ENCODE data around the gene PITPNM3.

The PITPNM3 gene

DNA sequence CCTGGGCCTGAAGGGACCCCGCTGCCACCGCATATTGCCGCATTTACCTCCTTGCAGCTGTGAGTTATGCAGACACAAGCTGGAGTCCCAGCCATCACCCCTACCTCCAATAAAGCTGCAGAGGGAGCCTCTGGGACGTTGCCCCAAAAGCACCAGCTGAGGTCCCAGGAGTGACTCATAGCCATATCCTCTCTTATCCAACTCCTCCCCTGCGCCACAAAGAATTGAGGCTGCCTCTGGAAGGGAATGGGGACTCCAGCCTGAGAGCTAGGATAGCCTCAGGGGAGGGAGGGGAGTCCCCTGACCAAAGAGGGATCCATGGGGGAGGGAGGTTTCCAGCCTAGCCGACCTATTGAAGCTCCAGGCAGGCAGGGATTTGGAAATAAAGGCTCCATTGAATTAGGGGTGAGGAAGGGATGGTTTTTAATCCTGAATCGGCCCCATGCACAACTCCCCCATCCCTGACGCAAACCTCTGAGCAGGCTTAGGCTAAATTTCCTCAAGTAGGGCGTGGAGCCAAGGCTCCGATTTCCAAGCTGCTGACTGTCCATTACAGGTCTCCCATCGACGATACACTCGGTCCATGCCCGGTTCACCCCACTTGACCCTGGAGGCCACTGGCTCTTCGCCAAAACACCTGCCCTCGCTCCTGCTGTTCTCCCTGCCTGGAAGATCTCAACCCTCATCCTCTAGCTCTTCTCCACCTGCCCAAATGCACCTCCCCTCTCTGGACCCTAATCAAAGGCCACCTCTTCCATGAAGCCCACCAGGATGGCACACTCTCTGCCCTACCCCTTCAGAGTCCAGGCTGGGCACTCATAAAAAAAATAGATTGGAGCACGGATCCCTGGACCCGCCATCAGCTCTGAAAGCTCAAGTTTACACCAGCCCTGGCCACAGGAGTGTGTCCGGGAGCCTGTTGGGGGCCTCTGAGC, 84.6 kb downstream of the PITPNM3 start:
- DNase-seq (ENCODE audit: low read depth in 1 of 2, low spot score in 1 of 2), result no peak

GRCh38 chr17:6470751-6471521, 85.4 kb downstream of the PITPNM3 start:
- no peak for DNase-seq (ENCODE audit: low read depth in 1 of 2, low spot score in 1 of 2)
- in situ Hi-C loops (cut with HindIII; ENCODE audit: low pct_unique_long_range_greater_than_20kb, low sequenced_read_pairs), result no loop called here
- TF ChIP-seq JUND (IDR thresholded peaks at IDR 0.05; ENCODE audit: low read depth), result no peak

More for the DNA sequence above, 84.6 kb downstream of the PITPNM3 start:
- no peak for TF ChIP-seq JUND (IDR thresholded peaks at IDR 0.05; ENCODE audit: low read depth)
- in situ Hi-C loops (cut with HindIII; ENCODE audit: low pct_unique_long_range_greater_than_20kb, low sequenced_read_pairs), result no loop called here

GRCh38 chr17:6470146-6470718, 86.1 kb downstream of the PITPNM3 start:
- in situ Hi-C loops (cut with HindIII; ENCODE audit: low pct_unique_long_range_greater_than_20kb, low sequenced_read_pairs), result no loop called here
- no peak for DNase-seq (ENCODE audit: low read depth in 1 of 2, low spot score in 1 of 2)
- TF ChIP-seq JUND (IDR thresholded peaks at IDR 0.05; ENCODE audit: low read depth), result no peak

DNA sequence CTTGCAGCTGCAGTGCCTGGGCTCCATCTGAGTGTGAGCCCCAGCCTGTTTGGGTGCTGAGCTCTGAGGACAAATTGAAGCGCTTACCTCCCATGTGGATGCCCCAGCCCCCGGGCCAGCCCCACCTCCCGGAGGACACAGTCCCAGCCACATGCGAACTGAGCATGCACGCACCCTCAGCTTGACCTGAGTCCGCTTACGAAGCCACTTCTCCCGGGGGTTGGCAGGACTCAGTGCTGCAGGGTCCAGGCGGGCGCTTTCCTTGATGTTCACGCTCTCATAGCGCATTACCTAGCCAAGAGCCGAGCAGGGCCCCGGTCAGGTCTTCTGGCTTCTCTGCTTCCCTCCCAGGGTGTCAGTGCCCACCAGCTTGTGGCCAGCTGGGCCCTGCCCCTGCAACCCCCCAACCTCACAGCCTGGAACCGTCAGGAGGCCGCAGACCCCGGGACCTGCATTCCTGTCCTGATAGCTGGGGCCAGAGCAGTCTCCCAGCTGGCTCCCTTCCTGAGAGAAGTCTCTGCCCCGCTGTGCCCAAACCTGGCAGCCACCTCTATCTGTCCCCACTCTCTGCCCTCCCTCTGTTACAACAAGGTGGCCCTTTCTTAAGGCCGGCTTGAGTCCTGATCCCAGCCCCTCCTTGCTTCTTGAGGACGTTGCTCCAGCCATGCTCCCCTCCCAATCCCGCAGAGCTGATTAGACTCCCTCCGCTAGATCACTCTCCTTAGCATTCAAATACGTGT, 88.1 kb downstream of the PITPNM3 start:
- in situ Hi-C loops (cut with HindIII; ENCODE audit: low pct_unique_long_range_greater_than_20kb, low sequenced_read_pairs), result no loop called here
- no peak for TF ChIP-seq JUND (IDR thresholded peaks at IDR 0.05; ENCODE audit: low read depth)
- no peak for DNase-seq (ENCODE audit: low read depth in 1 of 2, low spot score in 1 of 2)

- in situ Hi-C loops (cut with HindIII; ENCODE audit: low pct_unique_long_range_greater_than_20kb, low sequenced_read_pairs), result no loop called here
- no peak for TF ChIP-seq JUND (IDR thresholded peaks at IDR 0.05; ENCODE audit: low read depth)
- DNase-seq (ENCODE audit: low read depth in 1 of 2, low spot score in 1 of 2), result no peak
Measured at GRCh38 chr17:6467567-6467966, 88.8 kb downstream of the PITPNM3 start.

DNA sequence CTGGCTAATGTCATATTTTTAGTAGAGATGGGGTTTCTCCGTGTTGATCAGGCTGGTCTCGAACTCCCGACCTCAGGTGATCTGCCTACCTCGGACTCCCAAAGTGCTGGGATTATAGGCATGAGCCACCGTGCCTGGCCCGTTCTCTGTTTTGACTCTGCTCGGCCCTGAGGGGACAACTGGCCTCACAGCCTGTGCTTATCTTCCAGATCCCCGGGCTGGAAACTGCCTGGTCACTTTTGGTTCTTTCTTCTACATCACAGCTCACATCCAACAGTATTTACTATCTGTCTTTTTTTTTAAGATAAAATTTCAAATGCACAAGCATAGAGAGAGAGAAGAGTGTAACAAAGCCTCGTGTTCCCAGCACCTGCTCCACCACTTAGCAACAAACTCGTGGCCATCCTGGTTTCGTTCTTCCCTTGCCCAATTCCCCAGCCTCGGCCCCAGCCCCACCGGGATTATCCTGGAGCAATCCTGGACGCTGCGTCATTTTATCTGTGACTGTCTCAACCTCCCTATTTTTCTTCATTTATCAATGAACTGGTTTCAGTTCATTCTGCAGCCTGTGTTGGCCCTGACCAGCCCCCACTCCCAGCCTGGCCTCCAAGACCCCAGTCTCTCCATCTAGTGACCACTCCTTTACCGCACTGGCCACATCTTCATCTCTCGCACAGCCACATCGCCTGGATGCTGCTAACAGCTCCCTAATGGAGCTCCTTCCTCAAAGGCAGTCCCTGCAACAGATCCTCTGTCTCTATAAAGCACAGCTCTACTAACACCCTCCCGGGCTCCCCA, 91.0 kb downstream of the PITPNM3 start:
- TF ChIP-seq JUND (IDR thresholded peaks at IDR 0.05; ENCODE audit: low read depth), result no peak
- no peak for DNase-seq (ENCODE audit: low read depth in 1 of 2, low spot score in 1 of 2)
- in situ Hi-C loops (cut with HindIII; ENCODE audit: low pct_unique_long_range_greater_than_20kb, low sequenced_read_pairs), result no loop called here

- DNase-seq (ENCODE audit: low read depth in 1 of 2, low spot score in 1 of 2), result no peak
- in situ Hi-C loops (cut with HindIII; ENCODE audit: low pct_unique_long_range_greater_than_20kb, low sequenced_read_pairs), result no loop called here
- TF ChIP-seq JUND (IDR thresholded peaks at IDR 0.05; ENCODE audit: low read depth), result no peak
Measured at GRCh38 chr17:6464446-6465041, 91.8 kb downstream of the PITPNM3 start.

GRCh38 chr17:6463616-6464445, 92.5 kb downstream of the PITPNM3 start:
- DNase-seq (ENCODE audit: low read depth in 1 of 2, low spot score in 1 of 2), result no peak
- in situ Hi-C loops (cut with HindIII; ENCODE audit: low pct_unique_long_range_greater_than_20kb, low sequenced_read_pairs), result no loop called here
- TF ChIP-seq JUND (IDR thresholded peaks at IDR 0.05; ENCODE audit: low read depth), result no peak

DNA sequence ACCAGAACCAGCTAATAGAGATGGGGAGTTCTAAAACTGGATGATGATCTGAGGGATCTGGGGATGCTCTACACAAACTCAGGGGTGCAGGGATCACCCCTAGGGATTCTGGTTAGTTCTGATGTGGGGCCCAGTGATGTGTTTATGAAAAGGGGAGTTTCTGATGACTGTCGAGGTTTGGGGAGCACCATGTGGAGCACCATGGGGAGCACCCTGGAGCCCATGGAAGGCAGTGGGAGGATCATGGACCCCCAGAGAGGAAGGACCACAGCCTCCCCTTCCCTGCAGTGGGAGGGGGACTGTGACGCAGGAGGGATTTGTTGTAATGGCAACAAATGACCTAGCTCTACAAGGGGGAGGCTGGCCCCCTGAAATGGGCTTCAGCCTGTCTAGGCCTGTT, 93.7 kb downstream of the PITPNM3 start:
- TF ChIP-seq JUND (IDR thresholded peaks at IDR 0.05; ENCODE audit: low read depth), result no peak
- no peak for DNase-seq (ENCODE audit: low read depth in 1 of 2, low spot score in 1 of 2)
- in situ Hi-C loops (cut with HindIII; ENCODE audit: low pct_unique_long_range_greater_than_20kb, low sequenced_read_pairs), result no loop called here

- in situ Hi-C loops (cut with HindIII; ENCODE audit: low pct_unique_long_range_greater_than_20kb, low sequenced_read_pairs), result no loop called here
- no peak for TF ChIP-seq JUND (IDR thresholded peaks at IDR 0.05; ENCODE audit: low read depth)
- DNase-seq (ENCODE audit: low read depth in 1 of 2, low spot score in 1 of 2), result no peak
Measured at GRCh38 chr17:6461792-6462524, 94.4 kb downstream of the PITPNM3 start.

Measured in T47D (cell line).